Esophagus muscularis mucosa (tissue), 4 donors: Measurements from ENCODE around the gene FAM193B. TPM values are rescaled to one million over a fixed set of nuclear protein-coding genes. Genes with fewer than 3 reads are reported as not detected.

Source experiments
- DNase-seq: peaks from one replicate; pipeline ENCODE4 v3.0.0-alpha.2; 2017; ENCODE audit errors: extremely low spot score
- H3K27ac ChIP-seq, 4 donors: fragments of 200-600 bp; sonication (generic); replicated peaks in 1 of 4; 1 replicate in 3 of 4; 2 replicates in 1 of 4; pipeline ENCODE4 v1.5.1; 2016 to 2019; ENCODE audit warnings: mild to moderate bottlenecking in 1 of 4
- H3K27me3 ChIP-seq, 4 donors: fragments of 200-600 bp; sonication (generic); one replicate each; pipeline versions ENCODE4 v1.5.1 to v1.6.0; 2016 to 2019
- H3K36me3 ChIP-seq, 4 donors: fragments of 200-600 bp; sonication (generic); one replicate each; pipeline ENCODE4 v1.5.1; 2016 to 2019
- H3K4me1 ChIP-seq, 4 donors: fragments of 200-600 bp; sonication (generic); one replicate each; pipeline ENCODE4 v1.5.1; 2016 to 2019
- H3K4me3 ChIP-seq, 4 donors: fragments of 200-600 bp; sonication (generic); 1 replicate in 2 of 4; 2 replicates in 2 of 4; pipeline ENCODE4 v1.5.1; 2016 to 2019; ENCODE audit warnings: mild to moderate bottlenecking in 4 of 4, moderate library complexity in 1 of 4
- H3K9me3 ChIP-seq, 4 donors: fragments of 200-600 bp; sonication (generic); 1 replicate in 3 of 4; 2 replicates in 1 of 4; pipeline ENCODE4 v1.5.1; 2016 to 2019
- EP300 ChIP-seq: sonication (generic); formaldehyde crosslinking; IDR thresholded peaks from one replicate; pipeline ENCODE4 v1.6.1; 2017; ENCODE audit warnings: antibody characterized with exemption
- POLR2A ChIP-seq: fragments of 450-650 bp; IDR thresholded peaks from one replicate; pipeline ENCODE4 v1.6.1; 2017; ENCODE audit warnings: antibody characterized with exemption, moderate library complexity, mild to moderate bottlenecking, low read depth
- POLR2AphosphoS5 ChIP-seq, 2 donors: sonication (generic); formaldehyde crosslinking; IDR thresholded peaks; one replicate each; pipeline ENCODE4 v1.6.1; 2017; ENCODE audit warnings: antibody characterized with exemption in 2 of 2
- WGBS: methylation state at CpG from one replicate; pipeline ENCODE4 v1.1.5; 2018; 5-methylcytosine and 5-hydroxymethylcytosine counted together
- intact Hi-C: fragments of 100-400 bp; cut with DNase I; formaldehyde crosslinking; loops from one replicate; pipeline ENCODE4 v1.15.1; 2023
- total RNA-seq, 4 donors: library from RNA; depleted of rRNA; stranded (reverse); fragments of >200 nt; gene quantifications; one replicate each; pipeline versions ENCODE4 v1.1.0 to v1.2.1, GENCODE V29; 2016
- TF ChIP-seq, protein P1 (sequence below), 3 experiments: fragments of 200-600 bp in 2 of 3; fragments of 450-650 bp in 1 of 3; sonication (generic) in 2 of 3; IDR thresholded peaks; one replicate each; pipeline ENCODE4 v1.5.1; 2017 to 2019; ENCODE audit warnings: antibody characterized with exemption in 3 of 3, mild to moderate bottlenecking in 2 of 3, moderate library complexity in 1 of 3

FAM193B gene
- total RNA-seq, 4 donors from 2014 or later: 24.4 to 65.6 (median 50.7) TPM

DNA sequence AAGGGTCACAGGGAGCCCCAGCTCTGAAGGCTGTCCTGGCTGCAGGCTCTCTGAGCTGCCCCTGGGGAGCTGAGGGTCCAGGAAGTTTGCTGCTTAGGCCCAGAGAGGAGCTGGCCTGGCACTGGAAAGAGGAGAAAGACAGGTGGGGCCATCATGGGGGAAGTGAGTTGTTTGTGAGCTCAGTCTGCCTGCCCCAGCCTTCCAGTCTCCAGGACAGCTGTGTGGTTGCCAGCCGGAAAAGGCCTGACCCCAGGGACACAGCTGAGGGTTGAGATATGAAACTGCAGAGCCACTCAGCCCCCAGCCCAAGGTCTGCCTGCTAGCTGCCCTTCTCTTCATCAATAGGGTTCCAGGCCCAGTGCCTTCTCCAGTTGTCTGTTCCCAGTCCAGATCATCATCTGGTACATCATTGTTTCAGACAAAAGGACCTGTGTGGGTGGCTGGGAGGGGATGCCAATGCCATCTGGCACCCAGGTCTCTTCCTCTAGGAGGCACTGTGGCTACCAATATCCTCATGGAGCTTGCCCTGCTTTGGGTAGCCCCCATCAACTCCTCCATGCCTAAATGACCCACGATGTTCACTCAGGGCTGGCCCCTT lies 33.3 kb downstream of the FAM193B start:
- peaks cover 44 to 70% (median 67%) of the 10 kb centered on the region in 4 donors for H3K36me3 ChIP-seq
- intact Hi-C loops: no loop called here
- no peak overlapping the region for H3K27ac ChIP-seq
- no peak for DNase-seq
- H3K27me3 ChIP-seq: no peaks in the 10 kb centered on the region
- H3K4me1 ChIP-seq: peaks cover 7 to 27% (median 14%) of the 10 kb centered on the region in 4 donors
- WGBS: 61% methylated on average over 2 of the region's 2 CpGs
- TF ChIP-seq EP300 (no peak), POLR2A (no peak), POLR2AphosphoS5 (IDR thresholded peaks at IDR 0.05) (no peak)
- TF ChIP-seq, protein P1, sequence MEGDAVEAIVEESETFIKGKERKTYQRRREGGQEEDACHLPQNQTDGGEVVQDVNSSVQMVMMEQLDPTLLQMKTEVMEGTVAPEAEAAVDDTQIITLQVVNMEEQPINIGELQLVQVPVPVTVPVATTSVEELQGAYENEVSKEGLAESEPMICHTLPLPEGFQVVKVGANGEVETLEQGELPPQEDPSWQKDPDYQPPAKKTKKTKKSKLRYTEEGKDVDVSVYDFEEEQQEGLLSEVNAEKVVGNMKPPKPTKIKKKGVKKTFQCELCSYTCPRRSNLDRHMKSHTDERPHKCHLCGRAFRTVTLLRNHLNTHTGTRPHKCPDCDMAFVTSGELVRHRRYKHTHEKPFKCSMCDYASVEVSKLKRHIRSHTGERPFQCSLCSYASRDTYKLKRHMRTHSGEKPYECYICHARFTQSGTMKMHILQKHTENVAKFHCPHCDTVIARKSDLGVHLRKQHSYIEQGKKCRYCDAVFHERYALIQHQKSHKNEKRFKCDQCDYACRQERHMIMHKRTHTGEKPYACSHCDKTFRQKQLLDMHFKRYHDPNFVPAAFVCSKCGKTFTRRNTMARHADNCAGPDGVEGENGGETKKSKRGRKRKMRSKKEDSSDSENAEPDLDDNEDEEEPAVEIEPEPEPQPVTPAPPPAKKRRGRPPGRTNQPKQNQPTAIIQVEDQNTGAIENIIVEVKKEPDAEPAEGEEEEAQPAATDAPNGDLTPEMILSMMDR (IDR thresholded peaks at IDR 0.05): no peak
- H3K9me3 ChIP-seq: no peaks in the 10 kb centered on the region
- no peak overlapping the region for H3K4me3 ChIP-seq

DNA sequence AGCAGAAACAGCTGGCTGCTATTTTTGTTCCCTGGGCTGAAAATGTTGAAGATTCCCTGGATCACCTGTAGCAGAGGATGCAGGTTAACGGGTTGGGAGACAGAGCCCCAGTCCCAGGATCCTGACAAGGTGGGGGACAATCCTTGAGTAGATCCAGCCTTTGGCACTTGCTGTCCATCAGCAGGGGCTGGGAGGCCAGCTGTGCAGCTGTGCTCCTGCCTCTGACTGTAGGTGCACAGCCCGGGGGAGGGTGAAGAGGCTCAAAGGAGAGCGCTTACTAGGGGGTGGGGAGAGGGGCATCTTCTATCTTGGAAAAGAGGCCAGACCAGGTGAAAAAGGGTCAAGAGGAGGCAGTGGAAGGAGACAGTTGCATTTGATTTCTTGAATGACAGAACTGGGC lies 34.1 kb downstream of the FAM193B start:
- H3K27ac ChIP-seq: no peak overlapping the region
- H3K36me3 ChIP-seq: peaks cover 44 to 66% (median 64%) of the 10 kb centered on the region in 4 donors
- no peak overlapping the region for H3K4me3 ChIP-seq
- no peaks in the 10 kb centered on the region for H3K9me3 ChIP-seq
- WGBS: 90% methylated on average over 3 of the region's 3 CpGs
- no peak for TF ChIP-seq EP300
- no peak for TF ChIP-seq POLR2A
- intact Hi-C loops: no loop called here
- no peaks in the 10 kb centered on the region for H3K27me3 ChIP-seq
- no peak for DNase-seq
- H3K4me1 ChIP-seq: peaks cover 14 to 35% (median 21%) of the 10 kb centered on the region in 4 donors

DNA sequence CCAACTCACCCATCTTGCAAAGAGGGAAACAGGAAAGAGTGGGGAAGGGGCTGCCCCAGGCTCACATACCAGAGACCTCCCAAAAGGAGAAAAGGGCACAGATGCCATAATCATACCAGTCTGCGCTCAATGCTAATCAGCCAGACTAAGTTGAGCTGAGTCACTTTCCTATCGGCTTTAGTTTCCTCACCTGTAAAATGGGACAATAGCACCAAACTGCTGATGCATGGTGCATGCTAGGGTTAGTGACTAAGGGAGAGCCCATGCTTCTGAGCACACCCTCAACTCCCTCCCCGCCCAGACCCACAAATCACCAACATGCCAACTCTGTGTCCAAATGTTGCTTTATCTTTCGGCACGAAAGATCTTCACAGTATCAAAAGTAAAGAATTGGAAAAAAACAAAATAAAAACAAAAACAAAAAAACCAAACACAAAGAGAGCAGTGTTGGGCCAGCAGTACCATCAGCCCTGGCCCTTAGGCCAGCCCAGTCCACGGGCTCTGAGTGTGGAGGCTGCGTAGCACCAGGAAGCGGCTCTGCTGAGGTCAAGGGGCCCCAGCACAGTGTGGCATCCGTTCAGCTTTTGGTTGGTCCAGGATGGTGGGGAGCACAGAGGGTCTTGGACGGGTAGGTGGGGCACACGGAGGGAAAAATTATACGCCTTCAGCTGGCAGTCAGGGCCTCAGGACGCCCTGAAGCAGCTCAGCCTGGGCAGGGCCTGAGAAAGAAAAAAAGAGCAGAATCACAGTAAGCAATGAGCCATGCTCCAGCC lies 34.7 kb downstream of the FAM193B start:
- no peaks in the 10 kb centered on the region for H3K27me3 ChIP-seq
- TF ChIP-seq EP300 (no peak), POLR2AphosphoS5 (IDR thresholded peaks at IDR 0.05) (no peak), POLR2A (no peak)
- TF ChIP-seq, protein P1 (IDR thresholded peaks at IDR 0.05): no peak
- peak overlapping the region in 1 of 4 donors; percentile 62 for H3K27ac ChIP-seq
- peaks cover 43 to 66% (median 64%) of the 10 kb centered on the region in 4 donors for H3K36me3 ChIP-seq
- intact Hi-C loops: loop anchor here (5.0 kb wide), 1 partner anchor 33 kb away; the partner anchor contains the start of gene FAM193B
- no peaks in the 10 kb centered on the region for H3K9me3 ChIP-seq
- peaks cover 17 to 41% (median 26%) of the 10 kb centered on the region in 4 donors for H3K4me1 ChIP-seq
- no peak overlapping the region for H3K4me3 ChIP-seq
- 84% methylated on average over 13 of the region's 13 CpGs for WGBS
- no peak for DNase-seq

DNA sequence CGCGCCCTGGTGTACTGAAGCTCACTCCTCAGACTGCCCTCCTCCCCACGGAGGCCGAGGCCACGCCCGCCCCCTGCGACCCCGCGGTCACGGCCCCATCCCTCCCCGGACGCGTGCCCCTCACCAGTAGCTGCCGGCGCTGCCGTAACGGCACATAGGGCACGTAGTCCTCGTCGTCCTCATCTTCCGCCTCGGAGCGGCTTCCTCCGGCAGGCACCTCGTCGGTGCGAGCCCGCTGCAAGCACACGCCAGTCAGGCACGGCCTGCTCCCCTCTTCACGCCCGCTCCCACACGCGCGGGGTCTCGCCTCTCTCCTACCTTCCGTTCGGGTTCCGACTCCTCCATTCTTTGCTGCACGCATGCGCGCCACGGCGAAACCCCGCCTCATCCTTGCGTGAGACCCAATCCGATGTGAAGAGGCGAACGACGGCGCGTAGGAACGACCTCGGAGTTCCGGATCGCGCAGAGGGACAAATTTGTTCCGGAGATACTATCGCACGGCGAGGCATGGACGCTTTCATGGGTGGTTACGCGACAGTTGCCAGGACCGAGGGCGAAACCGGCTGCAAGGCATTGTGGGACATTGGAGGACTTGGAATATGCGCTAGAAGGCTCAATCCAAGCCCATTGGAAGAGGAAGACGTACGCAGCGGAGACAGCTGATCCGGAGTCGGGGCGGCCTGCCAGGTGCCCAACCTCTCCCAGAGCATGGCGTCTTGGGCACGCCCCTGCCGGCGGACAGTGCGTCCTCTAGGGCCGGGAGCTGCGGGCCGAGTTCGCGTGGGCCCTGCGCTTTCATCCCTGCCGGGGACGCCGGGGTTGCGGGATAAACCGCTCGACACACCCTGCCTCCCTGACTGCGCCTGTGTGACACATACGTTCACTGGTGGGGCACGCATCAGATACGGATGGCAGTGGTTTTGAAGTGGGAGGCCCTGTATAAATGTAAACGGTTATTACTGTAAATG lies 37.5 kb downstream of the FAM193B start, which contains the start of gene DDX41:
TSS of gene DDX41 (minus strand) at position 361 of the 968 bp plus-strand sequence. CDS start at position 345, 16 bp downstream.
- WGBS: under 1% methylated on average over 50 of the region's 96 CpGs
- intact Hi-C loops: loop anchor here (5.0 kb wide), 1 partner anchor 35 kb away; the partner anchor contains the start of gene FAM193B
- Histone ChIP-seq H3K27me3 (no peaks in the 10 kb centered on the region), H3K4me3 (peak within 1 kb of the TSS; percentile 79 to 98 (median 94)), H3K36me3 (peaks cover 56 to 66% (median 65%) of the 10 kb centered on the region in 4 donors), H3K27ac (peak within 1 kb of the TSS; percentile 85 to 91 (median 90)), H3K4me1 (peaks cover 17 to 49% (median 32%) of the 10 kb centered on the region in 4 donors), H3K9me3 (no peaks in the 10 kb centered on the region)
- TF ChIP-seq POLR2AphosphoS5 (IDR thresholded peaks at IDR 0.05) (peak; percentile 92 to 99), POLR2A (no peak)
- TF ChIP-seq, protein P1 (IDR thresholded peaks at IDR 0.05): peak; percentile 4 to 10 (median 8)
- DNase-seq: peak; percentile 99
